ENCODE data around the gene NOTO.
"Not testable (repeated sequence)": the region's sequence is repeated elsewhere in the genome, so short reads cannot be mapped to it uniquely, and the experiment has no call there.

Gene NOTO, protein sequence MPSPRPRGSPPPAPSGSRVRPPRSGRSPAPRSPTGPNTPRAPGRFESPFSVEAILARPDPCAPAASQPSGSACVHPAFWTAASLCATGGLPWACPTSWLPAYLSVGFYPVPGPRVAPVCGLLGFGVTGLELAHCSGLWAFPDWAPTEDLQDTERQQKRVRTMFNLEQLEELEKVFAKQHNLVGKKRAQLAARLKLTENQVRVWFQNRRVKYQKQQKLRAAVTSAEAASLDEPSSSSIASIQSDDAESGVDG

DNA sequence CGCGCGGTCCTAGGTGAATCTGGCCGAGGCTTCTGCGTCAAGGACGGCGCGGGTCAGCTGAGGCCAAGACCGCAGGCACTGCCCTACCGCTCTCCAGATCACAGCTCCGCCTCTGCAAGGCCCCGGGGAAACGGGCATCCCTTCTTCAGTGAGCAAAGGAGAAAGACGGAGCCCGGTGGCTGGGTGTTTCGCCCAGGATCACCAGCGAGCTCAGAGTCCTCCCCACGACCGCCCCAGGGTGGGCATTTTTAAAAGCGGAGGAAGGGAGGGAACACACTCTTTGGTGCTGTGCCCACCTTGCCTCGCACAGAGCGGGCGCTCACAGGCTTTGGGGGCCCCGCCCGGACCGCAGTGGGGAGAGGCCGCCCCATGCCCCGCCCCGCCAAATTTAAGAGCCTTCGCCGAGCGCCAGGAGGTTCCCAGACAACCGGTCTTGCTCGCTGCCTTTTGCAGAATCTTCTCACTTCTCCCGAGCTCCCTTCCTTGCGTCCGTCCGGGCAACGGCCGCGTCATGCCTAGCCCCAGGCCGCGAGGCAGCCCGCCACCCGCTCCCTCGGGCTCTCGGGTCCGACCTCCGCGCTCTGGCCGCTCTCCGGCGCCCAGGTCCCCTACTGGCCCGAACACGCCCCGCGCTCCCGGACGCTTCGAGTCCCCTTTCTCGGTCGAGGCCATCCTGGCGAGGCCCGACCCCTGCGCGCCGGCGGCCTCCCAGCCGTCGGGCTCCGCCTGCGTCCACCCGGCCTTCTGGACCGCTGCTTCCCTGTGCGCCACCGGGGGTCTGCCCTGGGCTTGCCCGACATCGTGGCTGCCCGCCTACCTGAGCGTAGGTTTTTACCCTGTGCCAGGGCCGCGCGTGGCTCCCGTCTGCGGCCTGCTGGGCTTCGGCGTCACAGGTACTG, at the start of gene NOTO:
TSS of gene NOTO (plus strand) at position 419 of the 899 bp plus-strand sequence. CDS start at position 512, 93 bp downstream.
- peak; percentile 32 for DNase-seq (ENCODE audit: low spot score)

DNA sequence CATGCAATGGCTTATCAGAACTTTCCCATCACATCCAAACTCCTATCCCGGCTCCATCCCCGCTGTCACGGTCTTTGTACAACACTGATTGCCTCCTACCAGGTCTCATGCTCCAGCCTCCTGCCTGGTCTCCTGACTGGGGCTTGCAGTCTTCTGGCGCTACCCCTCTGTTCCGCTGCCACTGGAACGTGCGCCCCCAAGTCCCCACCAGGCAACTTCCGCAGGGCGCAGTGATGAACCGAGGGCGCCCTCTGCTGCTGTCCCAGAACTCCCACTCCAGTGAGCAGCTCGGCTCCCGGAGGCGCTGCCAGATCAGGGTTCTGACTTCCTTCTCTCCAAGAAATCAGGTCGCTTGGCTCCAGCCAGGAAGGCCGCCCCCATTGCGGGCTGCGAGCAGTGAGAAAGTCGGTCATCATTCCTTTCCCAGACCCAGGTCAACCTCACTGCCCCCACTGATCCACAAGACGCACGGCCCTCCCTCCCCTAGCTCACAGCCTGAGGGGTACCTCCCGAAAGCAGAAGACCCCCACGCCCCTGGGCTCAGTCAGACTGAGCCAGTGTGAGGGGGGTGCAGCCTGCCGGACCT, 45.7 kb upstream of the NOTO start:
- DNase-seq (ENCODE audit: low spot score): peak; percentile 47

DNA sequence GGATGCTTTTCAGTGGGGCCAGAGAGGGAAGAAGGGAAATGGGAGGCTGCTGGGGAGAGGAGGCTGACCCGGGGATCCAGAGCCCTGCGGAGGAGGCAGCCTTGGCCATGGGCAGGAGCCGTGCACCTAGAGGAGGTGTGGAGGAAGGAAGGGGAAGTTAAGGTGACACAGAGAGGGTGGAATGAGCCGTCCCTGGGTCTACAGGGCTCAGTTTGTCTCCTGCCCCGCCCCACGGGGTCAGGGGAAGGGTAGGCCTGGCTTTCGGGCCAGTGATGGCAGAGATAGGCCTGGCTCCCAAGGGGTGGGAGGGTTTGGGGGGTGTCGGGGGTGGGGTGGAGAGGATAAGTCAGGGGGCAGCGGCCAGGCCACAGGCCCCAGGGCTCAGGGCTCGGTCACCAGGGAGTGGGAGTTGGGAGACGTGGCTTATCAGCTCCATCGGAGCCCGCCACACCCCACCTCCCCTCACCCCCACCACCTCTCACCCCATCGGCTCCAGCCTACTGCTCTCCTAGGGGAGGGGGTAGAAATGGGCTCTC, 39.5 kb upstream of the NOTO start:
- no peak for DNase-seq (ENCODE audit: low spot score)

DNA sequence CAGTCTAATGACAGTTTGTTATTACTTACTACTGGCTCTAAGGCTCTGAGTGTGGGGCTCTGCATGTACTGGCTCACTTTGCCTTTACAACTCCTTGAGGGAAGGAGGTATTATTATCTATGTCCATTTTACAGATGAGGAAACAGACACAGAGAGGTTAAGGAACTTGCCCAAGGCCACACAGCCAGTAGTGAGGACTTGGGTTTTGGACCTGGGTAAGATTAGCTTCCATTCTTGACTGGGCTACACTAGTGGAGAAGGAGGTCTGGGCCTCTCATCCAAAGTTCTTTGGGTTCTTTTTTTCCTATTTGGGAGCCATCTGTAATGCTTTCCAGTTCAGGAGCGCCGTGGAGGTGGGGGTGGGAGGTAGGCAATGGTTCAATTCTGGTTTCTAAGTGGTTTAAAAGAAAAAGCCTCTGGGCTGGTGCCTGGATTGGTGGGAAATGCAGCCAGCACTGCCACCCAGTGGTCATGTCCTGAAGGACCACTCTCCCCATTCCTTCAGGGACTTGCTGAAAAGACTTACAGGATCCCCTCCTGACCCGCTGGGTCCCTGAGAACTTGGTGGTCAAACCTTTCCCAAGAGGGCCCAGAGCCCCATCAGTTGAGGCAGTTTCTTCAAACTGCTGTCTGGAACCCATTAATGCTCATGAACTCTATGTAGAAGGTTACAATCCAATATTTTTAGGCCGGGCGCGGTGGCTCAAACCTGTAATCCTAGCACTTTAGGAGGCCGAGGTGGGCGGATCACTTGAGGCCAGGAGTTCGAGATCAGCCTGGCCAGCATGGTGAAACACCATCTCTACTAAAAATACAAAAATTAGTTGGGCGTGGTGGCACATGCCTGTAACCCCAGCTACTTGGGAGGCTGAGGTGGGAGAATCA, 38.6 kb upstream of the NOTO start:
- DNase-seq (ENCODE audit: low spot score): peak; percentile 76

DNA sequence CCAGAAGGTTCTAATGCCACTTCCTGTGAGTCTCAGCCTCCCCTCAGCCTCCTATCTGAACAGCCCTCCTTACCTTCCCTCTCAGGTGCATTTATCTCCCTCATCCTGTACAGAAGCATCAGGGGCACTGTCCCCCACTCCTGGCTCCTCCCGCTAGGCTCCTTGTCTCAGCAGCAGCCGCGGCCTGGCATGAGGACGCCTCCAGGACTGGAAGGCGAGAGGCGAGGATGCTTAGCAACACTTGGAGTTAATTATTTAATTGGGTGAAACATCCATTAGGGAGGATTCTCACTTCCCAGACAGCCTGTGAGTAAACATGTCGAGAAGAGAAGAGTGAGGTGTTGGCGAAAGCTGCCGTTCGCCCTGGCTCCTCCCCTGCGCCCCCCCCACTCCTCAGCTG, 36.4 kb upstream of the NOTO start:
- DNase-seq (ENCODE audit: low spot score): not testable (repeated sequence)

DNA sequence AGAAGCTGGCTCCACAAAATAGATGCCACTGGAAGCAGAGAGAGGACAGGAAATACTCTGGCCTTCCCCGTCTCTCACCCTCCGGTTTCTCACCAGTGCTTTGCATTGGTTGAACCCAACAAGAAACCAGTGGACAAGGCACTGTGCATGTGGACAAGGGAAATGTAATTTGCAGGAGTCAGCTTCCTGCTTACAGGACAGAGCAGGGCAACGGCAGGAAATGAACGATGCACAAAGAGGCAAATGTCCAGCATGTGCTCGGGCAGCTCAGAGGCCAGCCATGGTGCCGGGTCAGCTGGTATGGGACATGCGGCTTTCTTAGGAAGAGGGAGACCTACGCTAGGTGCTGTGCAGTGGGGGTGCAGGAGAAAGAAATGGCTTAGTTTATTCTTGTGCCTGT, 35.6 kb upstream of the NOTO start:
- not testable (repeated sequence) for DNase-seq (ENCODE audit: low spot score)

DNA sequence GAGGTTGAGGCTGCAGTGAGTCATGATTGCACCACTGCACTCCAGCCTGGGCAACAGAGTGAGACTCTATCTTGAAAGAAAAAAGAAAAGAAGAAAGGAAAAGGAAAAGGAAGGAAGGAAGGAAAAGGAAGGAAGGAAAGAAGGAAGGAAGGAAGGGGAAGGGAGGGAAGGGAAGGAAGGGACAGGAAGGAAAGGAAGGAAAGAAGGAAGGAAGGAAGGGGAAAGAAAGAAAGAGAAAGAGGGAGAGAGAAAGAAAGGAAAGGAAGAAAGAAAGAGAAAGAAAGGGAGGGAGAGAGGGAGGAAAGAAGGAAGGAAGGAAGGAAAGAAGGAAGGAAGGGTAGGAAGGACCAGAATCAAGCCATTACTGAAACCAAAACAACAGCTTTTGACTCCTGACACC, 34.0 kb upstream of the NOTO start:
- DNase-seq (ENCODE audit: low spot score): not testable (repeated sequence)

DNA sequence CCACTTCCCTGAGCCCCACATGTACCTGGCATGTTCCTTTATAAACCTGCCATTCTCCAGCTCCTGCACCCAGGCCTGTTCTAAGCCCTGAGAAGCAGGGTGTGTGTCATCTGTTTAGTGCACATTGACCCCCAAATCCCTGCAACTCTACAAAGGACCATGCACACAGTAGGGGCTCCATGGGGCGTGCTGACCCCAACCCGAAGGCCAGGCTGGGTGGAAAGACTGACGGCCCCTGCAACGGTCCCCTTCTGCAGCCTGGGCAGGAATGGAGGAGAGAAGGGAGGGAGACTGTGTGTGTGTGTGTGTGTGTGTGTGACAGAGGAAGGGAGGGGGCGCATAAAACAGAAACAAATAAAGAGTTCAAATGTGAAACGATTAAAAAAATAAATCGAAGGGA, 32.0 kb upstream of the NOTO start:
- DNase-seq (ENCODE audit: low spot score): not testable (repeated sequence)

DNA sequence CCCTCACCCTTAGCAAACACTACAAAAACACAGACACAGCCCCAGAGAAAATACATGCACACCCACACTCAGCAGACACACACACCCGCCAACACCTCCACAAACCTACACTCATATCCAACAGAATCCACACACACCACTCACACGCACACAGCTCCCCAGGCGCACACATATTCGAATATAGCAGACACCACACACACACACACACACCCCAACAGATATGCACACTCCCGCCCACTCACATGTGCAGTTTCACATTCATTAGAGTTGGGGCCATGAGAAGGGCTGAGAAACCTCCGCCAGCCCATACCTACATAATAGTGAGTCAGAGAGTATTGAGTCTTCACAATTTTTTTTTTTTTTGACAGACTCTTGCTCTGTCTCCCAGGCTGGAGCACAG, 29.4 kb upstream of the NOTO start:
- no peak for DNase-seq (ENCODE audit: low spot score)

DNA sequence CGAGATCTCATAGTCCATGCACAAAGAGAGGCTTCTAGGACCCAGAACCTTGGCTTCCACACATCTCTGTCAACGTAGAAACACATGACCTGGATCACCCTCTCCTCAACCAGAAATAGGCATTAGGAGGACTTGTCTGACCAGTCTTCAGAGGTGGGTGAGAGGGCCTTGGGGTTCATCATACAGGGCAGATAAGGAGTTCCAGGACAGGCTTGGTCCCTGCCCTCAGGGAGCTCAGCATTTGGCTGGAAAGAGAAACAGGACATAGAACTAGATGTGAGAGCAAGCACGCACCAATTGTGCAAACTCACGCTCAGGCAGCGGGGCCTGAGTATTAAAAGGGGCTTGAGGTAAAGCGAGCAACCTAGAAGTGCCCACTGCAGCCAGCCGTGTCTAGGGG, 28.6 kb upstream of the NOTO start:
- DNase-seq (ENCODE audit: low spot score): no peak

DNA sequence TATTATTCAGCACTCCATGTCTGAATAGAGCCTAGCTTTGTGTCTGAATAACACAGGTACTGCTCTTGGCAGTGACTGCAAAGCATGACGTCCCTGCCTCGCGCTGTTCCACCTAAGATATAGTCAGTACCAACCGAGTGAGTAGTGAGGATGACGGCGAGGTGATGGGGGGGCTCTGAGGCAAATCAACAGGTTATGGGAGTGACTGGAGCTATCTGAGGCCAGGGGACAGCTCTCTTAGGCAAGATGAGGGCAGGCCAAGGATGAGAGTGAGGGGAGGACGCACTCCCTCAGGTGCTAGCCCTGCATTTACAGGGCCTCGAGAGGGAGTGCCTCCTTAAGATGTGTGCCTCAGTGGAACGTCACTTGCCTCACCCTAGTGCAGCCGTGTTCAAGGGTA, 28.1 kb upstream of the NOTO start:
- DNase-seq (ENCODE audit: low spot score): no peak

DNA sequence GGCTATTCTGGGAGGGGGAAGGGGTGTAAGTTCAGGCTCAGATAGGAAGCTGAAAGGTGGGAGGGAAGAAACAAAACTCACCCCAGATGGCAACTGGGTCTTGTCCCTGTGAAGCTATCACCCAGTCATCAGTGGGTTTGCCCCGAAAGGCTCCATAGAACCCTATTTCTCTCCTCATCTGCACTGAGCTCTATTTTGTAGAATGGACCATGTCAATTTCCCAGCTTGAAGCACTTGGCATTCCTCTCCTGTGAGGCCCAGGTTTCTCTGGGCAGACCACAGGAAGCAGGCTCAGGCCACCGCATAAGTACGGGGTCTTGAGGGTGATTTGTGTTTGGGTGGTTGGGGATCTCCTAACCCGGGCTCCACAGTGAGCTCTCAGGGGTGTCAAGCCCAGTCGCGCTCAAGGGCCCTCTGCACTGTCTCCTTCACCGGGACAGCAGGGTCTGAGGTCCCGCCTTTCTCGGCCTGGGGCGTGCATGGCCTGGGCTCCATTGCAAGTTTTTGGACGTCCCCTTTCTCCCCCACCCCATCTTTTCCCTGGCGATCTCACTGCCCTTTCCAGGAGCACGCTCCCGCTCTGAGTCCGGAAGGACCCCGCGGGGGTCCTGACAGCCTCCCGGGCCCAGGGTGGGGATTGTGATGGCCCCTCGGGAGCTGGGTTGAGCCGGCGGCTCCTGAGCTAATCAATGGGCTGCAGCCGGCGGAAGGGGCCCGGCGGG, 27.3 kb upstream of the NOTO start:
- DNase-seq (ENCODE audit: low spot score): no peak

DNA sequence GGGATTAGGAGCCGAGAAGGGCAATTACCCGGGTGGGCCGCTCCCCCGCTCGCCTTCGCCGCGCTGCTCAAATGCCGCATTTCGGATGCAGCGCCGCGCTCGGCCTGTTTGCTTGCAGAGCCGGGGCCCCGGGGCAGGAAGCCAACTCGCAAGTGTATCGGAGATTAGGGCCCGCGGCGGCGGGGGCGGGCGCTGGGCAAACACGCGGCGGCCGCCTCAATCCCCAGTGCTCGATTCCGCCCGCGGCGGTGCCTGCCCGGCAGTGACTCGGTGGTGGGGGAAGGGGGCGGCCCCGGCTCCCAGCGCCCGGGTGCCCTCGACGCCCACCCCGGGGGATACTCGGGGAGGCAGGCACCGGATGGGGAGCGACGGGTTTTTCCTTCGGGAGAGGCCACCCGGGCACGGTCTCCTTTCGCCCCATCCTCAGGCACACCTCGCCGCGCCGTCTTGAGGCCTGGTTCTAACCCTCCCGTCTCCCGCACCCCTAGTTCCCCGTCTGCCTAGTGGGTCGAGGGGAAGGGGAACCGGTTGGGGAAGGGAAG, 26.6 kb upstream of the NOTO start:
- peak; percentile 69 for DNase-seq (ENCODE audit: low spot score)

DNA sequence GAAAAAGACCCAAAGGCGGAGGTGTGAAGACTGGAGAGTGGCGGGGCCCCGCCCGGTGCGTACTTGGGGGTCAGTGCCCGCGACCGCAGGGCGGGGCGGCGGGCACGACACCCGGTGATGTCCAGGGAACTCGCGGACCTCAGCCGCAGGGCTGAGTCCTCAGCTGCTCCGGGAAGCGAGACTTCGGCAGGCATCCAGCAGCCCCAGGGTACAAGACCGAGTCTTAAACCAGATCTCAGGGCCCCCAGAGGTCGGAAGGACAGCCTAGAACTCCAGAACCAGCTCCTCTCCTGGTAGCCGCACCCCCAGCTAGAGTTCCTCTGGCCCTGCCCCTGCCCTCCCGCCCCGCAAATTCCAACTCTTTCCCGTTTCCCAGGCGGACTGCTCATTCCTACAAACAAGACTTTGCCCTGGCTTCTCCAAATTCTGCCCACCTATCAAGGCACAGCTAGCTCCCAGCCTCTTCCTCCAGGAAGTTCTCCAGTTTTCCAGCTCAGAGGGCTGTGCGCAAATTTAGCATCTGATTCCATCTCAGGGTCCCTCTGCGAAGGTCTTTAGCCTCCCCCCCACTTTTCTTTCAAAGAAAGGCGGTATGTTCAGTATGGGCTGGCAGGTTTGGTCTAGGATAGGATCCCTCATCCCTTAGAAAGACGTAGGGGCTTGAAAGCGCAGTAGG, 26.0 kb upstream of the NOTO start:
- peak; percentile 32 for DNase-seq (ENCODE audit: low spot score)

DNA sequence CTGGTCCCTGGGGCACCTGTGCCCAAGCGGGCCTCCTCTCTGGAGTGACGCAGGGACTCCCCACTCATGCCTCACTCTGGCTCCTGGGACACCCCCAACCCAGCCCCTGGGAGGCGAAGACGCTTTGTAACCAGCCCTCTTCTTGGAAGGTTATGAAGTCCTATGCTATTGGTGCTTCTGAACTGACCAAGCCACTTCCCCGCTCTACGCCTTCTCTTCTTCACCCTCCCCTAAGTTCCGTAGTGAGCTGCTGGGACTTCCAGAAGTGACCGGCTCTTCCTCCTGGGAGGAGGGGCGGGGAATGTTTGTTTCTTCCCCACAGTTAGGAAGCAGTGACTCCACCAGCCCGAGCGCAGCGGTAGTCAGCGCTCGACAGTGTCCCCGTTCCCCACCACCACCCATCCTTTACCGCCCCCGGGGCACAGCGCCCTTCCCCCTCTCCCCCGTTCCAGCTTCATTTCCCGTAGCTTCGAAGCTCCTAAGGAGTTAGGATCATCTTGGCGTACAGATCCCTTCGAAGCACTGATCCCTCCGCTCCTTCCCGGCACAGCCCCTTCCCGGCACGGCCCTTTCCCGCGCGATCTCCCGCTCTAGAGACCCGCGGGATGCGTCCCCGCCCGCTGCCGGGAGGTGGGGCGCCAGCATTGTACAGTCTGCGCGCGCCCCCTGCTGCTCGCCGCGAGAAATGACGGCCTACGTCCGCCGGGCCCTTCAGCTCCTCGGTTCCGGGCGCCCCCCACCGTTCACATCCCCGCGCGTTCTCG, 25.3 kb upstream of the NOTO start:
- peak; percentile 92 for DNase-seq (ENCODE audit: low spot score)

DNA sequence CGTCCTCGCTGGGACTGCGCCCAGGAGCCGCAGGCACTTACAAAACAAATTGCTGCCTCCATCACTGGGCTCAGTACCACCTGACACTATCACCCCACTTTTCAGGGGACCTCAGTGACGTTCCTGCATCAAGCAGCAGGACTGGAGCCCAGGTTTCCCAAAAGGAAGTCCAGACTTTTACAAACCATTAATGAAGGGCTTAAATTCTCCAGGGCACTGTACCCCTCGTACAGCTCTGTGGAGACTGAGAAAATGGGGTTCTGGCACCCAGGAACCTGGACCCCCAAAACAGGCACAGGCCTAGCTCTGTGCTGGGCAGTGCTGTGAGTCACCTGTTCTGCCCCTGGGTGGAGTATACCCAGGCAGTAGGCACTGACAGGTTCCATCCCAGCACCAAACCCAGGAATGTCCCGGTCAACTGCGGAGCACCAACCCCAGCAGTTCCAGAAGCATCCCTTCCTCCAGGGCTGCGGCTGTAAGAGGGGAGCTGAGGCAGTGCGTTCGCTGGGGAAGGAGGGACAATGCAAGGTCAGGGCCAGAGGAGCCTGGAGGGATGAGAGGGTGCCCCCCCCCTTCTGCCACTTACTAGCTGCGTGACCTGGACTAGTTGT, 24.6 kb upstream of the NOTO start:
- no peak for DNase-seq (ENCODE audit: low spot score)

DNA sequence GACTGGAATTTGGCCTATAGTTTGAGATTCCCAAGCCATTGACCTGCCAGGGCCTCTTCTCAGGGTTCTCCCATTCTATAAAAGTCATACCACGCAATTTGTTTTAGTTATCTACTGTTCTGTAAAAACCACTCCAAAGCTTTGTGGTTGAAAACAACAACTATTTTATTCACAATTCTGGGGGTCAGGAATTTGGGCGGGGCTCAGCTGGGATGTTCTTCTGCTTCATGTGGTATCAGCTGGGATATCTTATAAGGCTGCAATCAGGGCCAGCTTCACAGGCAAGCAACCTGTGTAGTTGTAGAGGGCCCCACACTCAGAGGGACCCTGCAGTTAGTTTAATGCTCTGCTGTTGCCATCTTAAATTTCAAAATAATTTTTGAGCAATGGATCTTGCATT, 16.4 kb upstream of the NOTO start:
- DNase-seq (ENCODE audit: low spot score): no peak

DNA sequence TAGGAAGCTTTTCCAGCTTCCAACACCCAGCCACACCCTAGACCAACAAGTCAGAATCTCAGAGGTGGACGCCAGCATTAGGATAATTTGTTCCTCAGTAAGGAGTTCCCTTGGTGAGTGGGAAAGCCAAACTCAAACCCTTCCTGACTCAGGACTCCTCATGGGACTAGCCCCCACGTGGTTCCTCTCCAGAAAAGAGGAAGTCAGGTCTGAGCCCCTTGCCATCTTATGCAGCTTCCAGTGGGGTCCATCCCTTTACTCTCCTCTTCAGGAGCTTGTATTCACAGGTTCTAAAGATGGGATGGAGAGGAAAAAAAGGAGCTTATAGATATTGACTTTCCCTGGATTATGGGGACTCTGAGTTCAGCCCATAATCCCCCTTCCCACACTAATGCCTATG, 14.8 kb upstream of the NOTO start:
- no peak for DNase-seq (ENCODE audit: low spot score)

DNA sequence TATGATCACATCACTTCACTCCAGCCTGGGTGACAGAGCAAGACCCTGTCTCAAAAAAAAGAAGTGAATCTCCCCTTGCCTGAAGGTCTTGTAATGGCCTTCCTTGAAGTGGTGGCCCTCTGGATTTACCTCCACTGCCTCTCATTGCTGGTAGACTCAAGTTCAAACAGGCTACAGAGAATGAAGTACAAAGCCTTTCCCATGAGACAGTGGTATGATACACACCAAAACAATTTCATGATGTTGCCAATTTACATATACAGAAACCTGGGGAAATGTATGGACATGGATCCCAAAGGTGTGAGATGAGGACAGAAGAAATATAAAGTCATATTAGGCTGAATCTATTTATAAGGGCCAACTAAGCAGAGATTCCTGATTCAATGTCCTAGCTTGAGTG, 4.8 kb upstream of the NOTO start:
- DNase-seq (ENCODE audit: low spot score): no peak

Measured in HuH-7.5 (cell line).